Esophagus squamous epithelium (tissue), 4 donors: ENCODE data around the gene NLK.

Experiments
- CTCF ChIP-seq, 6 experiments: fragments of 450-650 bp in 4 of 6; fragments of 200-600 bp in 2 of 6; sonication (generic) in 2 of 6; IDR thresholded peaks; one replicate each; pipeline ENCODE4 v1.5.1; 2016 to 2019; ENCODE audit warnings: antibody characterized with exemption in 6 of 6, mild to moderate bottlenecking in 4 of 6, moderate library complexity in 4 of 6
- POLR2A ChIP-seq, 4 donors: fragments of 450-650 bp; IDR thresholded peaks; one replicate each; pipeline ENCODE4 v1.6.1; 2017; ENCODE audit warnings: antibody characterized with exemption in 4 of 4, mild to moderate bottlenecking in 4 of 4, moderate library complexity in 3 of 4

GRCh38 chr17:28219771-28220170, 177.3 kb downstream of the NLK start:
- TF ChIP-seq CTCF (IDR thresholded peaks at IDR 0.05) (no peak), POLR2A (IDR thresholded peaks at IDR 0.05) (no peak)
